ENCODE measurements around the gene SDK1.
"Not testable (repeated sequence)": the region's sequence is repeated elsewhere in the genome, so short reads cannot be mapped to it uniquely, and the experiment has no call there.

SDK1 gene

GRCh38 chr7:4201566-4201965, 900.5 kb downstream of the SDK1 start:
- no peak for DNase-seq (ENCODE audit: low read depth in 2 of 2)

- no peak for DNase-seq (ENCODE audit: low read depth in 2 of 2)
These were observed 901.2 kb downstream of the SDK1 start for GRCh38 chr7:4202154-4202736.

DNA sequence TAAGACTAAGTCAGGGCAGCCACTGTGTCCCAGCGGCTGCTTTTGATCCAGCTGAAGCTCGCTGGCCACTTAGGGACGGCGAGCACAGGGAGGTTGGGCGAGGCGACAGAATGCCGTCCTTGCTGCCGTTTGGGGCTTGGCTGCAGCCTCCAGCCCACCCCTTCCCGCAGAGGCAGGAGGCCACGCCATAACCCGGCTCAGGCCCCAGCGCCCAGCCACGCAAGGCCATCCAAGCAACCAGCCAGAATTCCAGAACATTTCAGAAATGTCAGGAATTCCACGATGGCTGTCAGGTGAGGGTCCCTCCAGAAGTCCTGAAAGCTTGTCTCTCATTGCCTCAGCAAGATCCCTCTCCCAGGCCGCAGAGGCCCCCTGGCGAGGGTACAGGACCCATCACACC, 901.9 kb downstream of the SDK1 start:
- no peak for DNase-seq (ENCODE audit: low read depth in 2 of 2)

DNA sequence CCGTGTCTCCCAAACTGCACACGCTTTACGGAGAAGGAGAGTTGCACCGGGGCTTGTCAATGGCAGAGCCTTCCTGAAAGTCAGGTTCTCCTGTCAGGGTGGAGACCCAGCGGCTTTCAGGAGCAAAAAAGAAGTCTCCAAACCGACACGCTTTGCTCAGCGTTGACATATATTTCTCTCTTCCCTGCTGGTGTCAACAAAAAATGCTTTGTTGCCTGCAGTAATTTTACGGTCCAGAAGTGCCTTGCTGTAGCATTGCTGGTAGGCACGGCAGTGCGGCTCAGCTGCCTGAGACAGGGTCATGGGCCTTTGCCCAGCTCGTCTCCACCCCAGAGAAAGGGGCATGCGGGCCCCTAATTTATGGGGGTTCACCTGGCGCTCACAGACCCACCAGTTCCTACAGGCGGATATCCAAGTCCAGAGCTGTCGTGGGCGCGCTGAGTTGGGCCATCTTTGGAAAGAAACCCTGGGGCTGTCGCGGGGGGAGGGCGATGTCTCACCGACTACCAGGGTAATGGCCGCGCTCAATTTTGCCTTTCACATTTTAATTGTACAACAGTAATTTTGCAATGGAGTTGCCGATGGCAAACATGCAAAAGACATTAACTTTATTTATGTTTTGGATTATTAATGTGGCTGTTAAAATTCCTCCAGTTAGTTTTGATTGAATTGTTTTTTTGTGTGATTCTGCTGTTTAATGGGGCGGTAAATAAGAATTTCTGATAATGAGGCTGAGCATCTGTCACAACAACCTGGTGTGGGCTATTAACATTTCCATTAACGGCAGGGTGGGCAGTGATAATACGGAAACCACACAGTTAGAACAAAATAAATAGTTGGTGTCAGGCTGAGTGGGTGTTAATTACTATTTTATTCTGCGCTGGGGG, 902.8 kb downstream of the SDK1 start:
- DNase-seq (ENCODE audit: low read depth in 2 of 2) = no peak

GRCh38 chr7:4204513-4205165, 903.6 kb downstream of the SDK1 start:
- DNase-seq (ENCODE audit: low read depth in 2 of 2) = no peak

GRCh38 chr7:4205828-4206227, 904.8 kb downstream of the SDK1 start:
- no peak for DNase-seq (ENCODE audit: low read depth in 2 of 2)

DNA sequence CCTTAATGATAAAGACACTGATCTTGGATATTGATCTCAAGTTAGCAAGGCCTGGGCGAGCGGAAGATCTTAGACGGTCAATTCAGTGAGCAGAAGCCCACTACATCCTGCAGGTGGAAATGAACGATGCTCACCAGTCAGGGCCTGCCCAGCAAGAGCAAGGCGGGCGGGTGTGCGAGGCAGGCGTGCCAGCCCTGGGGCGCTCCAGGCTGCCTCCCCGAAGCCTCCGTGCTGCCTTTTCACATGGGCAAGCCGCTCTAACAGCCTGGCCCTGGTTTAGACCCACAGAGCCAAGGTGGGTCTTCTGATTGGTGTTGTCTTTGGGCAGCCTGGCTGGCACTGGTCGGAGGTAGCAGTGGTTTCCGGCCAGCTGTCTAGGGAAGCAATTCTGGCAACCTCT, 906.0 kb downstream of the SDK1 start:
- no peak for DNase-seq (ENCODE audit: low read depth in 2 of 2)

GRCh38 chr7:4208086-4208485, 907.0 kb downstream of the SDK1 start:
- DNase-seq (ENCODE audit: low read depth in 2 of 2) = no peak

GRCh38 chr7:4208586-4208985, 907.5 kb downstream of the SDK1 start:
- DNase-seq (ENCODE audit: low read depth in 2 of 2) = no peak

GRCh38 chr7:4209126-4209525, 908.1 kb downstream of the SDK1 start:
- no peak for DNase-seq (ENCODE audit: low read depth in 2 of 2)

DNA sequence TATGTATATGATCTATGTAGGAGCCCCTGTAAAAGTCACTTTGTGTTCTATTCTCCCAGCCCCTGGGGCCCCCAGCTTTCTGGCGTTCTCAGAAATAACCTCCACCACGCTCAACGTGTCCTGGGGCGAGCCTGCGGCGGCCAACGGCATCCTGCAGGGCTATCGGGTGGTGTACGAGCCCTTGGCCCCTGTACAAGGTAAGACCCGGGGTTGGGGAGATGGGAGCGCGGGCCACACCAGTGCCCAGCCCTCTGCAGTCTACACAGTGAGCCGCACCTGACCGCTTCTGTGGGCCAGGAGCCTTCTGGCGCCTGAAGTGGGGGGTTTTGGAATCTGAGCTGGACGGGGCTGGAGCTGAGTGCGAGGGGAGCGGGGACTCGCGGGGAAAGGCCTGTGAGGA, 908.9 kb downstream of the SDK1 start:
- DNase-seq (ENCODE audit: low read depth in 2 of 2) = no peak

DNA sequence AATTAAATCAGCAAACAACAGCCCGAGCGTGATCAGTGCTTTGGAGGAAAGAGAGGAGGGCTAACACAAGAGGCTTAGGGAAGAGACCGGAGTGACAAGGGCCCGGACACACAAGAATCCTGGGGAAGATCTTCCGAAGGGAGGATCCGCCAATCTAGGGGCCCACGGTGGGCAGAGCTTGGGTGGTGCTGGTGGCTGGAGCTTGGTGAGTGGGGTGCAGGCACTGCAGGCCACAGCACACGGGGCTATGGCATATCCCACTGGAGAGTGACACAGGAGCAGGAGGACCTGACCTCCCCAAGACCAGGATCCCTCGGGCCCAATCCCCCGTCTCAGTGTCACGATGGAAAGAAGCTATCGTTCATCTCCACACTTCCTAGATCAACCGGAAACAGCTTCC, 909.8 kb downstream of the SDK1 start:
- DNase-seq (ENCODE audit: low read depth in 2 of 2) = no peak

DNA sequence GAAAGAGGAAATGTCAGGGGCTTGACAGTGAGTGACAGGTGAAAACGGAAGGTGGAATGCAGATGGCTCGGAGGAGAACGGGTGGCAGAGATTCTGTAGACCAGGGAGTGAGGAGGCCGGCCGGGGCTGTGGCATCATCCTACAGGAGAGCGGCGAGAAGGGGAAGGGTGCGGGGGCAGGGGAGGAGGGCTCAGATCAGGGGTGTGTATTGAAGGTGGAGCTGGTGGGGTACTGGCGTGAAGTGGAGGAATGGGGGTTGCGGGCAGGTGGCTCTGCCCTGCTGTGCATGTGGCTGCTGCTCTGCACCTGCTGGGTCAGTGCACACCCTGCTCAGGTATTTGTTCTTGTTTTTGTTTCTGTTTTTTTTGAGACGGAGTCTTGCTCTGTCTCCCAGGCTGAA, 910.2 kb downstream of the SDK1 start:
- DNase-seq (ENCODE audit: low read depth in 2 of 2) = no peak

DNA sequence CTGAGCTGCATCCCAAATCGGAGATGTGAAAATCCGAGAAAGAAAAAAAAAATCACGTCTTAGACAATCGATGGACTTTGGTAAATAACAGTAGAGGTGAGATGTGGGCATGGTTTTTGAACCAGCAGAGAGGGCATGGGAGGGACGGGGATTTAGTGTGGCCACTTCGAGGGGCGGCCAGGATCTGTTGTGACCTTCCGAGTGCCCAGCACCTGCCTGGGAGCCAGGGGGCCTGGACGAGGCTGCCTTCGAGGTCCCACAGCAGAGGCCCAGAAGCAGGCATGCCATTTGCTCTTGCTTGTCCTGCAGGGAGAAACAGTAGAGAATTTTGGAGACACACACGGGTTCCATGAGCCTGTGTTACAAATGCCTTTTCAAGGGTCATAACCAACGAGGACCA, 911.3 kb downstream of the SDK1 start:
- no peak for DNase-seq (ENCODE audit: low read depth in 2 of 2)

DNA sequence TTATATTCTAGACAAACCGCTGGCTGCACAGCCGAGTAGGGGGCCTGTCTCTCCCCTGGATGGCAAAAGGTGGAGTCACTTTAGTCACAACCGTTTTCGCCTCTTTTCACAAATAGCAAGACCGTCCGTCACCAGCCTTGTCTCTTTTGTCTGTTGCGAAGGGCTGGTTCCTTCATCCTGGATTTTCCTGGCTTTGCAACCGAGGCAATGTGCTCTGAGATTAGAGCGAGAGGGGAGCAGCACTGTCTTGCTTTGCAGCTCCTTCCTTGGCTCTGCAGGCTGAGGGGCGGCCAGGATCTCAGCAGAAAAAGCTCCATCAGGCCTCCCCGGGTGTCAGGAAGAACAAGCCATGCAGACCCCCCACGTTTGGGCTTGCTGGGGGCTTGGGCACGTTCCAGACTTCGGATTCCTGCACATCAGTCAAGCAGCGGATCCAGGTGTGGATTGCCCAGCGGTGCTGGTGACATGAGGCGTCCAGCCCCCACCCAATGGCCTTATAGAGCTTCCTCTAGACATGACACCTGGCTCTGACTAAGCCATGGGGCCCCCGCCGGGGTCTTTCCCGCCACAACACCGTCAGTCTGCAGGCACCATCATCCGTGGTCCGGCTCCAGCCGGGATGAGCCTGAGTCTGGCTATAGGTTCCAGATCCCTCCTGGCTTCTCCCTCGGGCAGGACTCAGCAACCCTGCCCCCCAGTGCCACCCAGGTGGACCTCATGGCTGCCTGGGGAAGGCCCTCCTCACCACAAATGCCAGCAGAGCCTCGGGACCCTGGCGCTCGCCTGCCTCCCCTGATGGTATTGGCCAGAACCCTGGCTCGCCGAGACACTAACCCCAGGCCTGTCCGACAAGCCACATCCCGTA, 913.5 kb downstream of the SDK1 start:
- DNase-seq (ENCODE audit: low read depth in 2 of 2) = no peak

- no peak for DNase-seq (ENCODE audit: low read depth in 2 of 2)
These were observed 914.2 kb downstream of the SDK1 start for GRCh38 chr7:4215176-4215720.

- no peak for DNase-seq (ENCODE audit: low read depth in 2 of 2)
These were observed 915.0 kb downstream of the SDK1 start for GRCh38 chr7:4216016-4216415.

DNA sequence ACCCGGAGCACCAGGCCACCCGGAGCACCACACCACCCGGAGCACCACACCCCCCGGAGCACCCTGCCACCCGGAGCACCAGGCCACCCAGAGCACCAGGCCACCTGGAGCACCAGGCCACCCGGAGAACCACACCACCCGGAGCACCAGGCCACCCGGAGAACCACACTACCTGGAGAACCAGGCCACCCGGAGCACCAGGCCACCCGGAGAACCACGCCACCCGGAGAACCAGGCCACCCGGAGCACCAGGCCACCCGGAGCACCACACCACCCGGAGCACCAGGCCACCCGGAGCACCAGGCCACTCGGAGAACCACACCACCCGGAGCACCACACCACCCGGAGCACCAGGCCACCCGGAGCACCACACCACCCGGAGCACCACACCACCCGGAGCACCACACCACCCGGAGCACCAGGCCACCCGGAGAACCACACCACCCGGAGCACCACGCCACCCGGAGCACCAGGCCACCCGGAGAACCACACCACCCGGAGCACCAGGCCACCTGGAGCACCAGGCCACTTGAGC, 916.1 kb downstream of the SDK1 start:
- not testable (repeated sequence) for DNase-seq (ENCODE audit: low read depth in 2 of 2)

DNA sequence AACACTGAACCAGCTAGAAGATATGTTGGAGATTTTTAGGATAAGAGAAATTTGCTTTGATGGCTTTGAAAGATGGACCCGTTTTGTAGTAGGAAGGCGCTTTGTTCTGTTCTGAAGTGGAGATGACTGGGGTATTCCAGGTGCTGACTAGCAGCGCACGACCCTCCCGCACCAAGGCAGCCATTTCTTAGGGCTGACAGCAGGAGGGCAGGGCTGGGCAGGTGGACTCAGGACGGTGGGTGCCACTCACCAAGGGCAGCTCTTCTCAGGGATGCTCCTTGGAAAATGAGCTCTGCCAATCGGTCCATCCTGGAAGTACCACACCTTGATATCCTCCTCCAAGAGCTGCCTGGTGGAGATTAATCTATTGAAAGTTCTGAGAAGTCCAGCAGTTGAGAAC, 917.4 kb downstream of the SDK1 start:
- no peak for DNase-seq (ENCODE audit: low read depth in 2 of 2)

DNA sequence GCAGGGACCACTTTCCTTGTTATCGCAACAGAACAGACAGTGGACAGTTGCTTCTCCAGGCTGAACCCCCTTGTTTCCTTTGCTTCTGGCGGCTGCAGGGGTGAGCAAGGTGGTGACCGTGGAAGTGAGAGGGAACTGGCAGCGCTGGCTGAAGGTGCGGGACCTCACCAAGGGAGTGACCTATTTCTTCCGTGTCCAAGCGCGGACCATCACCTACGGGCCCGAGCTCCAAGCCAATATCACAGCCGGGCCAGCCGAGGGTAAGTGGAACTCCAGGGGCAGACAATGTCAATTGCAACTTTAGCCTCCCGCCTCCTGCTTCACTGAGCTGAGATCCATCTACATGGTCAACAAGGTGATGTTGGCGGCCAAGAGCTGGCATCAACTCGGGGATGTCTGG, 919.0 kb downstream of the SDK1 start:
- DNase-seq (ENCODE audit: low read depth in 2 of 2) = no peak

DNA sequence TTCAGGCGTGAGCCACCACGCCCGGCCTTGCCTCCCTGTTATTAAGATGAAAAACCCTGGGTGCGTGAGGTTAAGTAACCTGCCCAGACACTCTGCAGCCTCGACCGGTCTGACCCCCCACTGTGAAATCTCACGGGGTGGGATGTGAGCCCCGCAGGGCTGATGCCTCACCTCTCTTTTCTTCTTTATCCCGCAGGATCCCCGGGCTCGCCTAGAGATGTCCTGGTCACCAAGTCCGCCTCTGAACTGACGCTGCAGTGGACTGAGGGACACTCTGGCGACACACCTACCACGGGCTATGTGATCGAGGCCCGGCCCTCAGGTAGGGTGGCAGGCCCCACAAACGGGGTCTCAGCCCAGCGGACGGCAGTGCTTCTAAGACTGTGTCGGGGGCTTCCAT, 920.0 kb downstream of the SDK1 start:
- no peak for DNase-seq (ENCODE audit: low read depth in 2 of 2)

- DNase-seq (ENCODE audit: low read depth in 2 of 2) = no peak
These were observed 921.6 kb downstream of the SDK1 start for GRCh38 chr7:4222676-4223075.

Data from activated CD4-positive, alpha-beta T cell treated with anti-CD3 and anti-CD28 coated beads for 24 hours (primary cell).